Liver (tissue), 9 donors: ENCODE data around the gene MYH7B. TPM values are rescaled to one million over a fixed set of nuclear protein-coding genes. Genes with fewer than 3 reads are reported as not detected.

Experiments used
- DNase-seq: peaks from one replicate; pipeline ENCODE4 v3.0.0-alpha.2; 2017; ENCODE audit warnings: low spot score
- H3K27ac ChIP-seq, 2 donors: one replicate each; pipeline ENCODE4 v1.7.0; 2013; ENCODE audit warnings: inconsistent platforms in 2 of 2, low read length in 2 of 2, control low read depth in 1 of 2, low read depth in 1 of 2, mild to moderate bottlenecking in 1 of 2
- H3K27me3 ChIP-seq, 4 donors: one replicate each; pipeline versions ENCODE4 v1.6.1 to v1.7.0; 2013; ENCODE audit warnings: low read length in 3 of 4, inconsistent platforms in 1 of 4, mild to moderate bottlenecking in 1 of 4, moderate library complexity in 1 of 4; ENCODE audit not compliant: control insufficient read depth in 4 of 4, insufficient read depth in 4 of 4
- H3K36me3 ChIP-seq, 4 donors: one replicate each; pipeline versions ENCODE4 v1.6.1 to v1.7.0; 2013; ENCODE audit warnings: low read length in 3 of 4, mild to moderate bottlenecking in 3 of 4, low read depth in 1 of 4, moderate library complexity in 1 of 4; ENCODE audit not compliant: control insufficient read depth in 4 of 4, insufficient read depth in 3 of 4
- H3K4me1 ChIP-seq, 4 donors: one replicate each; pipeline versions ENCODE4 v1.6.1 to v1.7.0; 2013; ENCODE audit warnings: low read length in 3 of 4, mild to moderate bottlenecking in 3 of 4, moderate library complexity in 1 of 4; ENCODE audit not compliant: control insufficient read depth in 4 of 4, insufficient read depth in 4 of 4
- H3K4me3 ChIP-seq, 3 donors: one replicate each; pipeline versions ENCODE4 v1.6.1 to v1.7.0; 2013; ENCODE audit warnings: low read length in 3 of 3, control low read depth in 1 of 3, low read depth in 1 of 3, mild to moderate bottlenecking in 1 of 3
- H3K9ac ChIP-seq, 2 donors: one replicate each; pipeline ENCODE4 v1.7.0; 2013; ENCODE audit warnings: low read length in 2 of 2, mild to moderate bottlenecking in 2 of 2, moderate library complexity in 2 of 2, control low read depth in 1 of 2, low read depth in 1 of 2
- H3K9me3 ChIP-seq, 4 donors: one replicate each; pipeline versions ENCODE4 v1.6.1 to v1.7.0; 2013; ENCODE audit warnings: low read length in 3 of 4; ENCODE audit not compliant: control insufficient read depth in 4 of 4
- FOXA1 ChIP-seq: IDR thresholded peaks from 2 replicates; pipeline ENCODE4 v1.6.1; 2016; ENCODE audit warnings: antibody characterized with exemption
- GABPA ChIP-seq, 2 donors: IDR thresholded peaks in 1 of 2; conservative IDR thresholded peaks in 1 of 2; 2 replicates each; pipeline ENCODE4 v1.6.1; 2016; ENCODE audit warnings: antibody characterized with exemption in 2 of 2, mild to moderate bottlenecking in 1 of 2, moderate library complexity in 1 of 2
- HNF4A ChIP-seq, 2 donors: conservative IDR thresholded peaks; 2 replicates each; pipeline ENCODE4 v1.6.1; 2016; ENCODE audit warnings: antibody characterized with exemption in 2 of 2, mild to moderate bottlenecking in 2 of 2
- HNF4G ChIP-seq: IDR thresholded peaks from 2 replicates; pipeline ENCODE4 v1.6.1; 2016; ENCODE audit warnings: antibody characterized with exemption
- JUND ChIP-seq, 2 donors: IDR thresholded peaks; 2 replicates each; pipeline ENCODE4 v1.6.1; 2016; ENCODE audit warnings: antibody characterized with exemption in 2 of 2
- NR2F2 ChIP-seq: IDR thresholded peaks from 2 replicates; pipeline ENCODE4 v1.6.1; 2016; ENCODE audit warnings: antibody characterized with exemption
- RAD21 ChIP-seq, 2 donors: IDR thresholded peaks; 2 replicates each; pipeline ENCODE4 v1.6.1; 2016; ENCODE audit warnings: antibody characterized with exemption in 2 of 2, mild to moderate bottlenecking in 2 of 2
- RXRA ChIP-seq, 2 donors: IDR thresholded peaks; 2 replicates each; pipeline ENCODE4 v1.6.1; 2017 to 2018; ENCODE audit warnings: antibody characterized with exemption in 2 of 2, mild to moderate bottlenecking in 1 of 2
- SP1 ChIP-seq: IDR thresholded peaks from 2 replicates; pipeline ENCODE4 v1.6.1; 2018; ENCODE audit warnings: antibody characterized with exemption, mild to moderate bottlenecking
- TAF1 ChIP-seq: conservative IDR thresholded peaks from 2 replicates; pipeline ENCODE4 v1.6.1; 2016; ENCODE audit warnings: antibody characterized with exemption, mild to moderate bottlenecking
- YY1 ChIP-seq: IDR thresholded peaks from 2 replicates; pipeline ENCODE4 v1.6.1; 2016; ENCODE audit warnings: antibody characterized with exemption, mild to moderate bottlenecking
- WGBS: extraction: QIAGEN DNeasy Blood & Tissue Kit; methylation state at CpG from one replicate; pipeline ENCODE4 v1.1.7; 2013; 5-methylcytosine and 5-hydroxymethylcytosine counted together
- polyA plus RNA-seq, 2 donors: library from polyadenylated mRNA; stranded (reverse) in 1 of 2; unstranded in 1 of 2; fragments of 200-250 nt in 1 of 2; fragments of >200 nt in 1 of 2; fragmentation: Nextera tagmentation in 1 of 2; extraction: Ambion mirVana in 1 of 2; gene quantifications; one replicate each; pipeline versions ENCODE4 v1.2.1 to v1.2.3, GENCODE V29; 2013 to 2015
- total RNA-seq, 2 donors: library from RNA; depleted of rRNA; stranded (reverse); fragments of >200 nt; gene quantifications; one replicate each; pipeline ENCODE4 v1.2.3, GENCODE V29; 2014
- TF ChIP-seq, protein P1 (sequence below): IDR thresholded peaks from 2 replicates; pipeline ENCODE4 v1.6.1; 2016; ENCODE audit warnings: antibody characterized with exemption
- TF ChIP-seq, protein P2 (sequence below): fragments of 150-350 bp; IDR thresholded peaks from 2 replicates; pipeline ENCODE4 v1.5.1; 2017; ENCODE audit warnings: improper control_type of control experiment, low read depth, low read length; ENCODE audit not compliant: missing input control
- TF ChIP-seq, protein P3 (sequence below): IDR thresholded peaks from 2 replicates; pipeline ENCODE4 v1.6.1; 2016; ENCODE audit warnings: antibody characterized with exemption, mild to moderate bottlenecking
- TF ChIP-seq, protein P4 (sequence below): IDR thresholded peaks from 2 replicates; pipeline ENCODE4 v1.6.1; 2016; ENCODE audit warnings: antibody characterized with exemption
- donor health status: healthy.
- donor health status: healthy.
- donor health status: healthy.
- donor health status: healthy.
- donor health status: healthy.

MYH7B gene
- total and polyA plus RNA-seq, 4 donors = 0.12 to 0.33 (median 0.24) TPM

DNA sequence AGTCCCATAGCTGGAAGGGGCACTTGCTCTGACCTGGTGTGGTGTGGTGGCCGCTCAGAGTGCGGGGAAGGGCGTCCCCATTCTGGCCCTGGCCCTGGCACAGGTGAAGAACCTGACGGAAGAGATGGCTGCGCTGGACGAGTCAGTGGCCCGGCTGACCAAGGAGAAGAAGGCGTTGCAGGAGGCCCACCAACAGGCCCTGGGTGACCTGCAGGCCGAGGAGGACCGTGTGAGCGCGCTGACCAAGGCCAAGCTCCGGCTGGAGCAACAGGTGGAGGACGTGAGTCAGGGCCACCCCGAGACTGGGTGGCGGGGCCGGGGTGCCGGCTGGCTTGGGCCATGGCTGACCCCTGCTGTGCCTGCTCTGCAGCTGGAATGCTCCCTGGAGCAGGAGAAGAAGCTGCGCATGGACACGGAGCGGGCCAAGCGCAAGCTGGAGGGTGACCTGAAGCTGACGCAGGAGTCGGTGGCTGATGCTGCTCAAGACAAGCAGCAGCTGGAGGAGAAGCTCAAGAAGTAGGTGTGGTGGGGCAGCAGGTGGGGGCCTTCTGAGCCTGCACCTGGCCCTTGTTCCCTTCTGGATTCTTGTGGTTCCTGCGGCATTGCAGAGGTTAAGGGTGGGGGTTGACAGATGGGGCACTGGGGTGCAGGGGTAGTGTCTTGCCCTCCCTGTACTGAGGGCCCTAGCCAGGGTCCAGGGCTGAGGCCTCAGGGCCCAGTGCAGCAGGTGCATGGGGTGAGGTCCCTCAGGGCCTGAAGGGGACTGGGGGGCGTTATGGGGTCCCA is 40.8 kb downstream of the MYH7B start (continued):
- TF ChIP-seq, protein P1, sequence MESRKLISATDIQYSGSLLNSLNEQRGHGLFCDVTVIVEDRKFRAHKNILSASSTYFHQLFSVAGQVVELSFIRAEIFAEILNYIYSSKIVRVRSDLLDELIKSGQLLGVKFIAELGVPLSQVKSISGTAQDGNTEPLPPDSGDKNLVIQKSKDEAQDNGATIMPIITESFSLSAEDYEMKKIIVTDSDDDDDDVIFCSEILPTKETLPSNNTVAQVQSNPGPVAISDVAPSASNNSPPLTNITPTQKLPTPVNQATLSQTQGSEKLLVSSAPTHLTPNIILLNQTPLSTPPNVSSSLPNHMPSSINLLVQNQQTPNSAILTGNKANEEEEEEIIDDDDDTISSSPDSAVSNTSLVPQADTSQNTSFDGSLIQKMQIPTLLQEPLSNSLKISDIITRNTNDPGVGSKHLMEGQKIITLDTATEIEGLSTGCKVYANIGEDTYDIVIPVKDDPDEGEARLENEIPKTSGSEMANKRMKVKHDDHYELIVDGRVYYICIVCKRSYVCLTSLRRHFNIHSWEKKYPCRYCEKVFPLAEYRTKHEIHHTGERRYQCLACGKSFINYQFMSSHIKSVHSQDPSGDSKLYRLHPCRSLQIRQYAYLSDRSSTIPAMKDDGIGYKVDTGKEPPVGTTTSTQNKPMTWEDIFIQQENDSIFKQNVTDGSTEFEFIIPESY = no peak
- no peak for TF ChIP-seq NR2F2
- no peak for TF ChIP-seq RXRA (IDR thresholded peaks at IDR 0.05)
- TF ChIP-seq HNF4A (conservative IDR thresholded peaks at IDR 0.05) = no peak

DNA sequence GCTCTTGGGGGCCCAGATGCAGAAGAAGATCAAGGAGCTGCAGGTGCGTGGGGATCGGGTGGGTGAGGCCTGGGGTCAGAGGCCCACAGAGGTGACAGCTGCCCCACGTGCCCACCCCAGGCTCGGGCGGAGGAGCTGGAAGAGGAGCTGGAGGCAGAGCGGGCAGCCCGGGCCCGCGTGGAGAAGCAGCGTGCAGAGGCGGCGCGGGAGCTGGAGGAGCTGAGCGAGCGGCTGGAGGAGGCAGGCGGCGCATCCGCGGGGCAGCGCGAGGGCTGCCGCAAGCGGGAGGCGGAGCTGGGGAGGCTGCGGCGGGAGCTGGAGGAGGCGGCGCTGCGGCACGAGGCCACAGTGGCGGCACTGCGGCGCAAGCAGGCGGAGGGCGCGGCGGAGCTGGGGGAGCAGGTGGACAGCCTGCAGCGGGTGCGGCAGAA is 41.5 kb downstream of the MYH7B start:
- TF ChIP-seq YY1 (no peak), RAD21 (IDR thresholded peaks at IDR 0.05) (no peak), GABPA (IDR thresholded peaks at IDR 0.05 in 1 of 2, conservative IDR thresholded peaks at IDR 0.05 in 1 of 2) (no peak), FOXA1 (no peak), TAF1 (no peak), HNF4A (conservative IDR thresholded peaks at IDR 0.05) (no peak), JUND (IDR thresholded peaks at IDR 0.05) (no peak), HNF4G (no peak), SP1 (no peak)
- TF ChIP-seq, protein P2, sequence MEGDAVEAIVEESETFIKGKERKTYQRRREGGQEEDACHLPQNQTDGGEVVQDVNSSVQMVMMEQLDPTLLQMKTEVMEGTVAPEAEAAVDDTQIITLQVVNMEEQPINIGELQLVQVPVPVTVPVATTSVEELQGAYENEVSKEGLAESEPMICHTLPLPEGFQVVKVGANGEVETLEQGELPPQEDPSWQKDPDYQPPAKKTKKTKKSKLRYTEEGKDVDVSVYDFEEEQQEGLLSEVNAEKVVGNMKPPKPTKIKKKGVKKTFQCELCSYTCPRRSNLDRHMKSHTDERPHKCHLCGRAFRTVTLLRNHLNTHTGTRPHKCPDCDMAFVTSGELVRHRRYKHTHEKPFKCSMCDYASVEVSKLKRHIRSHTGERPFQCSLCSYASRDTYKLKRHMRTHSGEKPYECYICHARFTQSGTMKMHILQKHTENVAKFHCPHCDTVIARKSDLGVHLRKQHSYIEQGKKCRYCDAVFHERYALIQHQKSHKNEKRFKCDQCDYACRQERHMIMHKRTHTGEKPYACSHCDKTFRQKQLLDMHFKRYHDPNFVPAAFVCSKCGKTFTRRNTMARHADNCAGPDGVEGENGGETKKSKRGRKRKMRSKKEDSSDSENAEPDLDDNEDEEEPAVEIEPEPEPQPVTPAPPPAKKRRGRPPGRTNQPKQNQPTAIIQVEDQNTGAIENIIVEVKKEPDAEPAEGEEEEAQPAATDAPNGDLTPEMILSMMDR = no peak
- TF ChIP-seq, protein P3, sequence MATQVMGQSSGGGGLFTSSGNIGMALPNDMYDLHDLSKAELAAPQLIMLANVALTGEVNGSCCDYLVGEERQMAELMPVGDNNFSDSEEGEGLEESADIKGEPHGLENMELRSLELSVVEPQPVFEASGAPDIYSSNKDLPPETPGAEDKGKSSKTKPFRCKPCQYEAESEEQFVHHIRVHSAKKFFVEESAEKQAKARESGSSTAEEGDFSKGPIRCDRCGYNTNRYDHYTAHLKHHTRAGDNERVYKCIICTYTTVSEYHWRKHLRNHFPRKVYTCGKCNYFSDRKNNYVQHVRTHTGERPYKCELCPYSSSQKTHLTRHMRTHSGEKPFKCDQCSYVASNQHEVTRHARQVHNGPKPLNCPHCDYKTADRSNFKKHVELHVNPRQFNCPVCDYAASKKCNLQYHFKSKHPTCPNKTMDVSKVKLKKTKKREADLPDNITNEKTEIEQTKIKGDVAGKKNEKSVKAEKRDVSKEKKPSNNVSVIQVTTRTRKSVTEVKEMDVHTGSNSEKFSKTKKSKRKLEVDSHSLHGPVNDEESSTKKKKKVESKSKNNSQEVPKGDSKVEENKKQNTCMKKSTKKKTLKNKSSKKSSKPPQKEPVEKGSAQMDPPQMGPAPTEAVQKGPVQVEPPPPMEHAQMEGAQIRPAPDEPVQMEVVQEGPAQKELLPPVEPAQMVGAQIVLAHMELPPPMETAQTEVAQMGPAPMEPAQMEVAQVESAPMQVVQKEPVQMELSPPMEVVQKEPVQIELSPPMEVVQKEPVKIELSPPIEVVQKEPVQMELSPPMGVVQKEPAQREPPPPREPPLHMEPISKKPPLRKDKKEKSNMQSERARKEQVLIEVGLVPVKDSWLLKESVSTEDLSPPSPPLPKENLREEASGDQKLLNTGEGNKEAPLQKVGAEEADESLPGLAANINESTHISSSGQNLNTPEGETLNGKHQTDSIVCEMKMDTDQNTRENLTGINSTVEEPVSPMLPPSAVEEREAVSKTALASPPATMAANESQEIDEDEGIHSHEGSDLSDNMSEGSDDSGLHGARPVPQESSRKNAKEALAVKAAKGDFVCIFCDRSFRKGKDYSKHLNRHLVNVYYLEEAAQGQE = no peak
- TF ChIP-seq, protein P1 = no peak
- TF ChIP-seq, protein P4, sequence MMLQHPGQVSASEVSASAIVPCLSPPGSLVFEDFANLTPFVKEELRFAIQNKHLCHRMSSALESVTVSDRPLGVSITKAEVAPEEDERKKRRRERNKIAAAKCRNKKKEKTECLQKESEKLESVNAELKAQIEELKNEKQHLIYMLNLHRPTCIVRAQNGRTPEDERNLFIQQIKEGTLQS = no peak
- Histone ChIP-seq H3K27ac (no peak overlapping the region), H3K9me3 (no peaks in the 10 kb centered on the region), H3K4me3 (no peak overlapping the region), H3K4me1 (peaks cover 2 to 33% (median 18%) of the 10 kb centered on the region in 4 donors), H3K27me3 (no peaks in the 10 kb centered on the region), H3K36me3 (peaks cover 0 to 62% (median 12%) of the 10 kb centered on the region in 4 donors), H3K9ac (no peak overlapping the region)
- DNase-seq = no peak
- 69% methylated on average over 39 of the region's 39 CpGs for WGBS
